Ovary (tissue), 9 donors: ENCODE measurements around the gene LRP1-AS. TPM values are rescaled to one million over a fixed set of nuclear protein-coding genes. Genes with fewer than 3 reads are reported as not detected.

Source experiments
- DNase-seq, 5 donors: peaks; one replicate each; pipeline ENCODE4 v3.0.0-alpha.2; 2019 to 2020
- H3K27ac ChIP-seq, 2 donors: fragments of 200-600 bp; one replicate each; pipeline versions ENCODE4 v1.5.1 to v1.8.0; 2019 to 2022
- H3K27me3 ChIP-seq: fragments of 200-600 bp; one replicate; pipeline ENCODE4 v1.8.0; 2022
- H3K36me3 ChIP-seq: fragments of 200-600 bp; sonication (generic); one replicate; pipeline ENCODE4 v1.5.1; 2019
- H3K4me1 ChIP-seq: one replicate; pipeline ENCODE4 v1.8.1; 2013; ENCODE audit warnings: mild to moderate bottlenecking, moderate library complexity; ENCODE audit not compliant: insufficient read depth
- H3K4me3 ChIP-seq: fragments of 200-600 bp; sonication (generic); one replicate; pipeline ENCODE4 v1.5.1; 2017
- H3K9me3 ChIP-seq, 2 donors: fragments of 200-600 bp in 1 of 2; sonication (generic) in 1 of 2; one replicate each; pipeline versions ENCODE4 v1.5.1 to v1.8.1; 2013 to 2019; ENCODE audit warnings: mild to moderate bottlenecking in 1 of 2, moderate library complexity in 1 of 2
- CTCF ChIP-seq, 3 donors: fragments of 450-650 bp in 2 of 3; fragments of 200-600 bp in 1 of 3; IDR thresholded peaks; one replicate each; pipeline versions ENCODE4 v1.5.1 to v1.8.0; 2016 to 2022; ENCODE audit warnings: antibody characterized with exemption in 3 of 3, mild to moderate bottlenecking in 1 of 3
- EP300 ChIP-seq: sonication (generic); formaldehyde crosslinking; IDR thresholded peaks from one replicate; pipeline ENCODE4 v1.6.1; 2017; ENCODE audit warnings: antibody characterized with exemption
- POLR2A ChIP-seq: fragments of 450-650 bp; IDR thresholded peaks from one replicate; pipeline ENCODE4 v1.6.1; 2017; ENCODE audit warnings: antibody characterized with exemption, mild to moderate bottlenecking, moderate library complexity
- WGBS, 3 donors: extraction: QIAGEN DNeasy Blood & Tissue Kit in 1 of 3; methylation state at CpG; one replicate each; pipeline versions ENCODE4 v1.1.5 to v1.1.7; 2013 to 2017; 5-methylcytosine and 5-hydroxymethylcytosine counted together
- intact Hi-C, 4 donors: fragments of 100-400 bp; cut with DNase I; formaldehyde crosslinking; loops; one replicate each; pipeline versions ENCODE4 v1.11.0 to v1.15.1; 2022 to 2023
- polyA plus RNA-seq, 2 donors: library from polyadenylated mRNA; stranded (reverse); fragments of 200-250 nt in 1 of 2; fragments of 350-450 nt in 1 of 2; fragmentation: Illumina TruSeq in 1 of 2; extraction: RNeasy Lipid Tissue Mini Kit (QIAGEN cat#74804) in 1 of 2; gene quantifications; one replicate each; pipeline ENCODE4 v1.2.3, GENCODE V29; 2013 to 2014
- total RNA-seq, 7 donors: library from RNA; depleted of rRNA in 2 of 7; stranded (reverse); fragments of >200 nt in 2 of 7; fragmentation: NEBNext Ultra II Directional in 3 of 7; extraction: Animal tissue kit (Norgen Biotek cat#: 25700) in 3 of 7; gene quantifications; one replicate each; pipeline versions ENCODE4 v1.1.0 to v1.2.4, GENCODE V29; 2016 to 2023
- donor health status: DM: no; HTN: no; CAD: no; lungs with moderate emphysema.
- donor health status: DM: no; HTN: no; CAD: no.
- donor health status: Bipolar disorder and iron deficiency.
- donor health status: DM: yes; HTN: yes; CAD: no.
- donor health status: DM: no; HTN: no; CAD: no.
- donor health status: DM: yes; HTN: yes; CAD: no.

Gene LRP1-AS
- total and polyA plus RNA-seq, 9 donors: not detected

GRCh38 chr12:57143454-57143853 lies 4.0 kb downstream of the LRP1-AS start:
- TF ChIP-seq CTCF (IDR thresholded peaks at IDR 0.05): no peak
- TF ChIP-seq EP300: no peak
- no peak for TF ChIP-seq POLR2A
- Histone ChIP-seq H3K27ac (peak overlapping the region; percentile 67 to 79), H3K9me3 (no peaks in the 10 kb centered on the region), H3K4me3 (no peak overlapping the region), H3K36me3 (no peaks in the 10 kb centered on the region), H3K27me3 (no peaks in the 10 kb centered on the region), H3K4me1 (peaks cover 39% of the 10 kb centered on the region)
- intact Hi-C loops: no loop called here
- WGBS, 3 donors: 61 to 68% (median 67%) methylated on average over 4 of the region's 4 CpGs
- peak in 1 of 5 donors; percentile 26 for DNase-seq

GRCh38 chr12:57142727-57143126 lies 4.7 kb downstream of the LRP1-AS start:
- H3K36me3 ChIP-seq: no peaks in the 10 kb centered on the region
- no peak overlapping the region for H3K4me3 ChIP-seq
- no peaks in the 10 kb centered on the region for H3K9me3 ChIP-seq
- H3K27ac ChIP-seq: peak overlapping the region; percentile 67 to 79
- DNase-seq: peak in 1 of 5 donors; percentile 39
- no peaks in the 10 kb centered on the region for H3K27me3 ChIP-seq
- whole genome bisulfite sequencing, 3 donors: 33 to 41% (median 35%) methylated on average over 7 of the region's 7 CpGs
- TF ChIP-seq EP300: no peak
- H3K4me1 ChIP-seq: peaks cover 40% of the 10 kb centered on the region
- intact Hi-C loops: no loop called here

- WGBS, 3 donors: 16 to 17% (median 17%) methylated on average over 9 of the region's 9 CpGs
- peak; percentile 57 to 74 (median 63) for DNase-seq
- no peak for TF ChIP-seq EP300
- no peak for TF ChIP-seq POLR2A
- TF ChIP-seq CTCF (IDR thresholded peaks at IDR 0.05): no peak
- no peaks in the 10 kb centered on the region for H3K36me3 ChIP-seq
- peak overlapping the region; percentile 67 to 79 for H3K27ac ChIP-seq
- no peaks in the 10 kb centered on the region for H3K27me3 ChIP-seq
- intact Hi-C loops: no loop called here
- no peaks in the 10 kb centered on the region for H3K9me3 ChIP-seq
- H3K4me1 ChIP-seq: peaks cover 36% of the 10 kb centered on the region
- no peak overlapping the region for H3K4me3 ChIP-seq
These were observed 5.3 kb downstream of the LRP1-AS start for GRCh38 chr12:57142121-57142520.

GRCh38 chr12:57141249-57141648 lies 6.2 kb downstream of the LRP1-AS start:
- H3K4me3 ChIP-seq: no peak overlapping the region
- TF ChIP-seq POLR2A: no peak
- no peak for TF ChIP-seq EP300
- TF ChIP-seq CTCF (IDR thresholded peaks at IDR 0.05): no peak
- H3K4me1 ChIP-seq: peaks cover 30% of the 10 kb centered on the region
- no peaks in the 10 kb centered on the region for H3K27me3 ChIP-seq
- H3K36me3 ChIP-seq: no peaks in the 10 kb centered on the region
- H3K9me3 ChIP-seq: no peaks in the 10 kb centered on the region
- 74 to 77% (median 77%) methylated on average over 8 of the region's 8 CpGs for WGBS, 3 donors
- intact Hi-C loops: no loop called here
- H3K27ac ChIP-seq: peak overlapping the region in 1 of 2 donors; percentile 79
- peak in 1 of 5 donors; percentile 33 for DNase-seq

- H3K27me3 ChIP-seq: no peaks in the 10 kb centered on the region
- peaks cover 31% of the 10 kb centered on the region for H3K4me1 ChIP-seq
- H3K4me3 ChIP-seq: no peak overlapping the region
- no peaks in the 10 kb centered on the region for H3K36me3 ChIP-seq
- intact Hi-C loops: no loop called here
- TF ChIP-seq EP300 (no peak), CTCF (IDR thresholded peaks at IDR 0.05) (no peak), POLR2A (no peak)
- H3K27ac ChIP-seq: peak overlapping the region in 1 of 2 donors; percentile 70
- DNase-seq: no peak
- H3K9me3 ChIP-seq: no peaks in the 10 kb centered on the region
- WGBS, 3 donors: 63 to 71% (median 69%) methylated on average over 6 of the region's 6 CpGs
These were observed 7.4 kb downstream of the LRP1-AS start for GRCh38 chr12:57139796-57140649.
